GM12878 (cell line): ENCODE results near the gene TOR1B. TPM values are rescaled to one million over a fixed set of nuclear protein-coding genes. Genes with fewer than 3 reads are reported as not detected.

Experiments used
- ATAC-seq: fragments of 200-7000 bp; cut with Tn5 transposase; 3 replicates; pipeline ENCODE4 v1.9.1; 2020; ENCODE audit warnings: mild to moderate bottlenecking, moderate library complexity
- BruUV-seq: library from RNA; stranded (reverse); fragments of 400-500 nt; replicated peaks from 2 replicates; lab custom pipeline; 2021; lab: Mats Ljungman, UMichigan
- CTCF ChIA-PET: fragments of 300-600 bp; sonication (Branson Sonifier 250); formaldehyde crosslinking; extraction: SDS; loops from one replicate; lab custom pipeline; 2021; ENCODE audit warnings: inconsistent platforms; lab: Yijun Ruan, JAX
- POLR2A ChIA-PET: fragments of 350-600 bp; formaldehyde crosslinking; extraction: SDS; loops from one replicate; lab custom pipeline; 2021; ENCODE audit warnings: inconsistent platforms; lab: Charles Lee
- RAD21 ChIA-PET: fragments of 300-600 bp; sonication (Branson Sonifier 250); formaldehyde crosslinking; loops from one replicate; lab custom pipeline; 2023; ENCODE audit warnings: antibody characterized with exemption; ENCODE audit not compliant: unreplicated experiment; lab: Charles Lee
- SMC1A ChIA-PET: fragments of 300-600 bp; sonication (Branson Sonifier 250); formaldehyde crosslinking; loops from one replicate; lab custom pipeline; 2023; ENCODE audit not compliant: unreplicated experiment, uncharacterized antibody; lab: Charles Lee
- DNase-seq: peaks from one replicate; pipeline ENCODE4 v3.0.0-alpha.2; 2011; ENCODE audit warnings: low read depth, low spot score
- FAIRE-seq: peaks from 3 replicates; lab custom pipeline; 2011; peaks lifted over from hg19 to GRCh38; lab: Jason Lieb, UNC
- H2AFZ ChIP-seq: 2 replicates; pipeline ENCODE4 v1.6.0; 2011; ENCODE audit warnings: low read depth, low read length, control low read depth; ENCODE audit not compliant: control insufficient read depth
- H3K27ac ChIP-seq: 2 replicates; pipeline ENCODE4 v1.5.1; 2011; ENCODE audit warnings: control low read depth; ENCODE audit not compliant: control insufficient read depth, insufficient read depth
- H3K27me3 ChIP-seq, 2 experiments: replicated peaks in 1 of 2; 2 replicates each; pipeline versions ENCODE4 v1.6.0 to v1.6.1; 2011; ENCODE audit warnings: low read length in 1 of 2; ENCODE audit not compliant: control insufficient read depth in 2 of 2, insufficient read depth in 2 of 2
- H3K36me3 ChIP-seq, 2 experiments: 2 replicates each; pipeline ENCODE4 v1.5.1; 2011; ENCODE audit warnings: low read length in 1 of 2; ENCODE audit not compliant: control insufficient read depth in 2 of 2, insufficient read depth in 2 of 2
- H3K4me1 ChIP-seq: 2 replicates; pipeline ENCODE4 v1.6.1; 2011; ENCODE audit warnings: mild to moderate bottlenecking, low read length, moderate library complexity, mixed read lengths; ENCODE audit not compliant: control insufficient read depth, insufficient read depth
- H3K4me2 ChIP-seq: 2 replicates; pipeline ENCODE4 v1.6.0; 2011; ENCODE audit warnings: control low read depth; ENCODE audit not compliant: control insufficient read depth, insufficient read depth
- H3K4me3 ChIP-seq: fragments of 200-600 bp; sonication (generic); 2 replicates; pipeline ENCODE4 v1.5.1; 2016
- H3K79me2 ChIP-seq: 2 replicates; pipeline ENCODE4 v1.6.0; 2011; ENCODE audit warnings: low read length; ENCODE audit not compliant: control insufficient read depth, insufficient read depth
- H3K9ac ChIP-seq: 2 replicates; pipeline ENCODE4 v1.8.0; 2011; ENCODE audit warnings: low read length, control low read depth, mixed read lengths; ENCODE audit not compliant: control insufficient read depth, insufficient read depth
- H3K9me3 ChIP-seq: replicated peaks from 3 replicates; pipeline ENCODE4 v1.5.1; 2011; ENCODE audit warnings: mild to moderate bottlenecking, low read length; ENCODE audit not compliant: control insufficient read depth, insufficient read depth
- H4K20me1 ChIP-seq: 2 replicates; pipeline ENCODE4 v1.6.0; 2011; ENCODE audit not compliant: control insufficient read depth, insufficient read depth
- BCLAF1 ChIP-seq: fragments of 450-650 bp; IDR thresholded peaks from 2 replicates; pipeline ENCODE4 v1.6.1; 2017; ENCODE audit warnings: antibody characterized with exemption, mild to moderate bottlenecking, moderate library complexity
- CTCF ChIP-seq, 3 experiments: IDR thresholded peaks in 2 of 3; conservative IDR thresholded peaks in 1 of 3; 2 replicates each; pipeline ENCODE4 v1.5.1; 2011; ENCODE audit warnings: low read depth in 3 of 3, low read length in 3 of 3, mild to moderate bottlenecking in 3 of 3, control low read depth in 2 of 3, moderate library complexity in 2 of 3, inconsistent platforms in 1 of 3, mixed read lengths in 1 of 3; ENCODE audit not compliant: control insufficient read depth in 2 of 3, insufficient read depth in 1 of 3; ENCODE audit errors: extremely low read depth in 1 of 3
- DPF2 ChIP-seq: fragments of 450-650 bp; IDR thresholded peaks from 2 replicates; pipeline ENCODE4 v1.6.1; 2017; ENCODE audit warnings: mild to moderate bottlenecking
- EED ChIP-seq: sonication (generic); IDR thresholded peaks from 2 replicates; pipeline ENCODE4 v1.6.1; 2016; ENCODE audit warnings: antibody characterized with exemption, low read depth
- FOS ChIP-seq: IDR thresholded peaks from 3 replicates; pipeline ENCODE4 v1.6.1; 2011; ENCODE audit warnings: borderline replicate concordance; ENCODE audit not compliant: insufficient read length; ENCODE audit errors: extremely low read depth
- GATAD2B ChIP-seq: fragments of 450-650 bp; conservative IDR thresholded peaks from 2 replicates; pipeline ENCODE4 v1.6.1; 2017; ENCODE audit warnings: low read depth, mild to moderate bottlenecking, moderate library complexity
- POLR2AphosphoS2 ChIP-seq: IDR thresholded peaks from 2 replicates; pipeline ENCODE4 v1.6.1; 2011; ENCODE audit warnings: low read depth, mild to moderate bottlenecking, low read length, improper control_type of control experiment, moderate library complexity
- RCOR1 ChIP-seq: conservative IDR thresholded peaks from 2 replicates; pipeline ENCODE4 v1.6.1; 2012; ENCODE audit warnings: low read depth, low read length, improper control_type of control experiment
- SIX5 ChIP-seq: IDR thresholded peaks from 2 replicates; pipeline ENCODE4 v1.6.1; 2011; ENCODE audit warnings: mild to moderate bottlenecking, low read depth, low read length, moderate library complexity; ENCODE audit not compliant: severe bottlenecking
- SMC3 ChIP-seq: IDR thresholded peaks from 2 replicates; pipeline ENCODE4 v1.6.1; 2011; ENCODE audit warnings: low read length, improper control_type of control experiment, borderline replicate concordance
- WGBS: methylation state at CpG from one replicate; pipeline ENCODE4 v1.1.6; 2016; ENCODE audit warnings: low lambda C conversion rate; ENCODE audit not compliant: insufficient replicate concordance, insufficient coverage; ENCODE audit errors: missing lambda C conversion rate; 5-methylcytosine and 5-hydroxymethylcytosine counted together
- in situ Hi-C: fragments of 300-500 bp; cut with MboI; formaldehyde crosslinking; loops from 9 replicates; pipeline ENCODE4 v1.14.3; 2018; ENCODE audit warnings: mixed read lengths
- intact Hi-C: fragments of 100-400 bp; cut with micrococcal nuclease; formaldehyde crosslinking; loops from one replicate; pipeline ENCODE4 v1.14.2; 2022; ENCODE audit not compliant: unreplicated experiment
- polyA plus RNA-seq, 11 experiments: library from polyadenylated mRNA; depleted of rRNA in 4 of 11; unstranded in 6 of 11; stranded (reverse) in 5 of 11; fragments of >200 nt; fragmentation: Nextera tagmentation in 4 of 11; fragmentation: Illumina TruSeq in 1 of 11; extraction: Ambion mirVana in 4 of 11; extraction: Trizol in 1 of 11; gene quantifications; 1 replicate in 1 of 11; 2 replicates in 10 of 11; pipeline versions ENCODE4 v1.2.1 to v1.2.3, GENCODE V29; 2011 to 2016; ENCODE audit warnings: inconsistent platforms in 2 of 11, missing spikeins in 2 of 11, low read depth in 1 of 11
- total RNA-seq, 4 experiments: library from RNA; depleted of rRNA in 3 of 4; stranded (reverse); fragments of >200 nt in 3 of 4; fragmentation: Illumina TruSeq in 1 of 4; extraction: Trizol in 1 of 4; gene quantifications; 2 replicates each; pipeline versions ENCODE4 v1.2.1 to v1.2.3, GENCODE V29; 2013 to 2021
- TF ChIP-seq, protein P1 (sequence below): fragments of 450-650 bp; IDR thresholded peaks from 2 replicates; pipeline ENCODE4 v1.6.1; 2016; ENCODE audit warnings: mild to moderate bottlenecking

Gene TOR1B
- total and polyA plus RNA-seq, 10 of the 15 experiments (the other 5 are each of a cell fraction or from before 2014, with no cell fraction given) = 1.8 to 17.5 (median 9.9) TPM

- H2AFZ ChIP-seq = no peak overlapping the region
- no peaks in the 10 kb centered on the region for H3K27me3 ChIP-seq
- H3K36me3 ChIP-seq = peaks cover 6 to 16% of the 10 kb centered on the region in 2 experiments; a peak in 3 of 4 replicates
- peaks cover 6% of the 10 kb centered on the region for H3K4me1 ChIP-seq
- in situ Hi-C loops (loop anchor here (25.0 kb wide), 1 partner anchor 1433 kb away; no protein-coding TSS in a partner anchor), intact Hi-C loops (no loop called here)
- no TSS peak for BruUV-seq
- FAIRE-seq = no peak
- POLR2A ChIA-PET = interaction anchor here (0.6 to 1.0 kb wide), 2 partner anchors 11 to 109 kb away, joined by 4 to 6 read pairs; no protein-coding TSS in a partner anchor
- no peaks in the 10 kb centered on the region for H4K20me1 ChIP-seq
- no peak overlapping the region for H3K9ac ChIP-seq
- no peaks in the 10 kb centered on the region for H3K9me3 ChIP-seq
- TF ChIP-seq SMC3 (no peak), POLR2AphosphoS2 (no peak), FOS (no peak), DPF2 (no peak), GATAD2B (no peak), EED (no peak), BCLAF1 (no peak), SIX5 (no peak), CTCF (IDR thresholded peaks at IDR 0.05 in 2 of 3, conservative IDR thresholded peaks at IDR 0.05 in 1 of 3; ENCODE audit: control insufficient read depth in 2 of 3, extremely low read depth in 1 of 3, insufficient read depth in 1 of 3, low read depth in 3 of 3, low read length in 3 of 3) (no peak), RCOR1 (no peak)
- TF ChIP-seq, protein P1, sequence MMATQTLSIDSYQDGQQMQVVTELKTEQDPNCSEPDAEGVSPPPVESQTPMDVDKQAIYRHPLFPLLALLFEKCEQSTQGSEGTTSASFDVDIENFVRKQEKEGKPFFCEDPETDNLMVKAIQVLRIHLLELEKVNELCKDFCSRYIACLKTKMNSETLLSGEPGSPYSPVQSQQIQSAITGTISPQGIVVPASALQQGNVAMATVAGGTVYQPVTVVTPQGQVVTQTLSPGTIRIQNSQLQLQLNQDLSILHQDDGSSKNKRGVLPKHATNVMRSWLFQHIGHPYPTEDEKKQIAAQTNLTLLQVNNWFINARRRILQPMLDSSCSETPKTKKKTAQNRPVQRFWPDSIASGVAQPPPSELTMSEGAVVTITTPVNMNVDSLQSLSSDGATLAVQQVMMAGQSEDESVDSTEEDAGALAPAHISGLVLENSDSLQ = no peak
- TF ChIP-seq, all 136 proteins: peak for 0
- no peak overlapping the region for H3K4me3 ChIP-seq
- peaks cover 7% of the 10 kb centered on the region for H3K79me2 ChIP-seq
- ATAC-seq (no peak), DNase-seq (no peak)
- over 99% methylated on average over 10 of the region's 10 CpGs for WGBS
- ChIA-PET SMC1A (no interaction called here), CTCF (no interaction called here), RAD21 (no interaction called here)
- no peak overlapping the region for H3K4me2 ChIP-seq
- H3K27ac ChIP-seq = no peak overlapping the region
These were observed 26.0 kb downstream of the TOR1B start for GRCh38 chr9:129828969-129829368.
